Medulla oblongata (tissue), 1 donor: ENCODE measurements around the gene KIF19.

ENCODE experiments used
- DNase-seq: peaks from one replicate; pipeline ENCODE4 v3.0.0-alpha.2; 2015; ENCODE audit errors: extremely low spot score

The KIF19 gene

DNA sequence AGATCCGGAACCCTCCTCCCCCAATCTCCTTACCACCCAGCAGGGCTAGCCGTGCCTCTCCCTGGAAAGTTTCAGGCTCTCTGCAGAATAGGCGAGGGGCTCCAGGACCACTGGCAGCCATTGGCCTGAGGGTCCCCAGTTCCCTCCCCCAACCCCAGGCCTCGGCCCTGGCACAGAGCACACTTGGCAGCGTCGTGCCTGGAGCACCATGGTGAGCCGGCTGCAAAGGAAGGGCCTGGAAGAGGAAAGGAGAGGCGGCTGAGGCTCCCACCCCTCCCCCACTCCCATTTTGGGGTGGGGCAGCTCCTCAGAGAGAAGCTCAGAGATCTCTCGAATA is 36.0 kb downstream of the KIF19 start:
- peak; percentile 23 for DNase-seq

DNA sequence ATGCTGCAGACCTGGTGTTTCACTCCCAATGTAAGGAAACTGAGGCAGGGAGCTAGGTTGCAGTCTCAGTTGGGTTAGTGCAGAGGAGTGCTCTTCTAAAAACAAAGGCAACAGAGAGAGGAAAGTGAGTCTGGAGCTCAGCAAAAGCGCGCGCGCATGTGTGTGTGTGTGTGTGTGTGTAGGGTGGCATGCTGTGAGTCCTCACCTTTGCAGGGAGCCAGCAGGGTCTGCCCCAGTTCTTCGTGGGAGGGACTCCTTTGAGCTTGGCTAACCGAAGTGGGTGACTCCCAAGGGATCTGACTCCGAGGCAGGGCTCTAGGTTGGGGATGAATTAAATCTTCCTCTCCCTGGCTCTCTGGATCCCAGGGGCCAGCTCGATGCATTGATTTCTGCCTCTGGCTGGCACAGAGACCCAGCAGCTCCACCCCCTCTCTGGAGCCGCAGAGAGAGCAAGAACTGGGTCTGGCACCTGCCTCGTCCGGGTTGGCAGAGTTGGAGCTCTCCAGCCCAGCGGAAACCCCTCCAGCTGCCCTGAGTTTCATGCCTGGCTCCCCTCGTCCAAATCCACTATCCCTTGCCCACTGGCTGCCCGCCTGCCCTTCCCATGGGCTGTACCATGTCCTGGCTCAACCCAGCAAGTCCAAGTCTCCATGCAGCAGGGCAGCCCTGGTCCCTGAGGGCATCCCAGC is 36.9 kb downstream of the KIF19 start:
- DNase-seq, result peak; percentile 54

DNA sequence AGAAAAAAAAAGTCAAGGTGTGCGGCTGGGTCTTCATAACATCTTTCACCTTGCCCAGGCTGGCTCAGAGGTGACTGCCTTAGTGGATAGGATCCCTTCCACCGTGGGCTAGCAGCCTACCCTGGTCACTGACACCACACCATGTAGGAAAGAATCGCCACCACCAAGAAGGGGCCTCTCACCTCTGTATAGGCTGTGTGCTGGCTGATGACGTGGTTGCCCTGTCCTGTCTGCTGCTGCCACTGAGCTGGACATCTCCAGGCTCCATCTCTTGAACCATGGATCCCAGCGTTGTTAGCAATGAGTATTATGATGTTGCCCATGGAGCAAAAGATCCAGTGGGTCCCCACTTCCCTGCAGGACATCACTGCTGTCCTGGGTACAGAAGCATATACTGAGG is 41.2 kb downstream of the KIF19 start, which contains the start of gene GPR142:
TSS of gene GPR142 (plus strand) at position 301 of the 400 bp plus-strand sequence. CDS start 2,035 bp downstream, outside the sequence.
- DNase-seq, result no peak

DNA sequence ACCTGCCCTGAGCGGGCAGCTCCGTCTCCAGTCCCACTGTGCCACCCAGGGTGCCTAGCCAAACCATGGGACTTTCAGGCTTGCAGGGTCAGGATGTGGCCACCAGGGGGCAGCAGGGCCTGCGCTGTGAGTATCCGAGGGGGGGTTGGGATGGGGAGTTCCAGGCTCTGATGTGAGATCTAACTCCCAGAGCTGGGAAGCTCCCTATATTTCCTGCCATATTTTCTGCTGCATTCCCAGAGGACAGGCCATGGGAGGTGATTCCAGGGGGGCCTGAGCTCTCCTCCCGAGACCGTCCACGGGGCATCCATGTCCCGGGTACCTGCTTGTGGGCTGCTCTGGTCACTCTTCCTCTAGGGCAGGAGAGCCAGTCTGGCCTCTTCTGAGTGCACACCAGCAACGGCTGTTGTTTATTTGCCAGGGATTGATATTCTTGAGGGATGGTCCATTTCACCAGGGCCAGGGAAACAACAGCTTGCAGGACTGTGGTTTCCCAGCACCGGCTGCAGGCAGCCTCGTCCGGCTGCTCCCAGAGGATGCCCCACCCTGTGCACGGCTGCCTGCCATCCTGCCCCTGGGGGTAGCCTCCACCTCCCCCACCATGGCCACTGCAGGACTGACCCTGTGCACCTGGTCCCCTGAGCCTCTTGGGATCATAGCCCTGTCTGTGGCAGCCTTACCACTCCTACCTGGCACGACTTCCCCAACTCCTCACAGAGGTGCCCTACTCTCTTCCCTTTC is 42.5 kb downstream of the KIF19 start:
- peak; percentile 87 for DNase-seq

DNA sequence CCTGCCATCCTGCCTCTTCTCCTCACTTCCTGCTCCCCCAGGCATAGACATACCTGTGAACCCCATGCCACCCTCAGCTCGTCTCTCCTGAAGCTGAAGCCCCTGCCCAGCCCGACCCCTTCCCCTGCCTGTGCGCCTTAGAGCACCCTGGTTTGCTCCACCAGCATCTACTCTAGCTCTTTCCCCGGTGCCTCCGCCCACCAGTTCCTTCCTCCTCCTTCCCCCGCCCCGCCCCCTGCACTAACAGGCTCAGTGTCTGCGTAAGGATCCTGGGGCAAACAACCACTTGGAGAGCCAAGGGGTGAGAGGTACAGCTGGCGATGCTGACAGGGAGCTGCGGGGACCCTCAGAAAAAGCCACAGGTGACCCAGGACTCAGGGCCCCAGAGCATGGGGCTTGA is 43.2 kb downstream of the KIF19 start:
- DNase-seq, result no peak

DNA sequence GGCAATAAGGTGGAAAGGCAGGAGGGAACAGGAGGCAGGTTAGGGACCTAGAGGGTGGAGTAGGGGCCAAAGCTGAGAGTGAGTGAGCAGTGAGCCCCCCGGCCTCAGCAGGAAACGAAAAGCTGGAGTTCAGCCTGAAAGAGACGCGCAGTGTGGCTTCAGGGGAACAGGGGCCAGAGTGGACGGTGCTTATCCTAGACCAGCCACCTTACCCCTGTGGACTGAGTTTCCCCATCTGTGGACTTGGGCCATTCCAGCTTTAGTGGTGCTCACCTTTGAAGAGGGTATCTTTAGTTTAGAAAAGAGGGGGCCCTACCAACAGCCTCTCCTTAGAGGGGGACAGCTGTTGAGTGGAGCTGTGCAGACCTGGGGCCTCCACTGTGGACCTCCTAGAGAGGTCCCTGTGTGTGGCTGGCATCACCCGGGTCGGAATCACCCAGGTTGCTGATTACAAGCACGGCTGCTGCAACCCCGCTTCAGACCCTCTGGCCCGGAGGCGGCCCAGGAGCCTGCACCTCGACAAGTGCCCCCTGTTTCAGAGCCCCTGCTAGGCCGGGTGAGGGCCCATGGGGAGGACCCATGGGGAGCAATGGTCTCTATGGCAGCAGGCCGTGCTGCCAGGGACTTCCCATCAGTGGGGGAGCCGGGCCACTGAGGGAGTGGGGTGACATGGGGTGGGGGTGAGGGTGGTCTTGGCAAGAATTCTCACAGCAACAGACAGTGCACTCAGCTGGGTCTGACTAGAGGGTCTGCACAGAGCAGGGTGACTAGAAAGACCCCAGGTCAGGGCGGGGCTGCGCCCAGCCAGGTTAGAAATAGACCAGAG is 43.9 kb downstream of the KIF19 start:
- DNase-seq, result no peak

DNA sequence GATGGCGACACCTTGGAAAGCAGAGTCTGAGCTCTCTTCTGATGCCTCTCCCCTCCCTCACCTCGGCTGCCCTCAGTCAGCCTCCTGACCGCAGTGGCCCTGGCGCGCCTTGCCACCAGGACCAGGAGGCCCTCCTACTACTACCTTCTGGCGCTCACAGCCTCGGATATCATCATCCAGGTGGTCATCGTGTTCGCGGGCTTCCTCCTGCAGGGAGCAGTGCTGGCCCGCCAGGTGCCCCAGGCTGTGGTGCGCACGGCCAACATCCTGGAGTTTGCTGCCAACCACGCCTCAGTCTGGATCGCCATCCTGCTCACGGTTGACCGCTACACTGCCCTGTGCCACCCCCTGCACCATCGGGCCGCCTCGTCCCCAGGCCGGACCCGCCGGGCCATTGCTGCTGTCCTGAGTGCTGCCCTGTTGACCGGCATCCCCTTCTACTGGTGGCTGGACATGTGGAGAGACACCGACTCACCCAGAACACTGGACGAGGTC is 45.7 kb downstream of the KIF19 start:
- DNase-seq, result no peak

DNA sequence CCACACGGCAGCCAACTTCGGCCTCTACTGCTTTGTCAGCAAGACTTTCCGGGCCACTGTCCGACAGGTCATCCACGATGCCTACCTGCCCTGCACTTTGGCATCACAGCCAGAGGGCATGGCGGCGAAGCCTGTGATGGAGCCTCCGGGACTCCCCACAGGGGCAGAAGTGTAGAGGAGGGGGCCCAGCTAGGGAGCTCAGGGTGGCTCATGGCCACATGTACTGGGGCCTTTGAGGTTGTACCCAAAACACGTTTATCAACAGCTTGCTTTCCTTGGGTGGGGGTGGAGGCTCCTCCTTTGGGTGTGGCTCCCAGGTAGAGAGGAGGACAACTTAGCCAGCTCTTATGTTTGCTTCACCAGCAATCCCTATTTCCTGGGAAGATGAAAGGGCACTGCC is 46.4 kb downstream of the KIF19 start:
- DNase-seq, result no peak

DNA sequence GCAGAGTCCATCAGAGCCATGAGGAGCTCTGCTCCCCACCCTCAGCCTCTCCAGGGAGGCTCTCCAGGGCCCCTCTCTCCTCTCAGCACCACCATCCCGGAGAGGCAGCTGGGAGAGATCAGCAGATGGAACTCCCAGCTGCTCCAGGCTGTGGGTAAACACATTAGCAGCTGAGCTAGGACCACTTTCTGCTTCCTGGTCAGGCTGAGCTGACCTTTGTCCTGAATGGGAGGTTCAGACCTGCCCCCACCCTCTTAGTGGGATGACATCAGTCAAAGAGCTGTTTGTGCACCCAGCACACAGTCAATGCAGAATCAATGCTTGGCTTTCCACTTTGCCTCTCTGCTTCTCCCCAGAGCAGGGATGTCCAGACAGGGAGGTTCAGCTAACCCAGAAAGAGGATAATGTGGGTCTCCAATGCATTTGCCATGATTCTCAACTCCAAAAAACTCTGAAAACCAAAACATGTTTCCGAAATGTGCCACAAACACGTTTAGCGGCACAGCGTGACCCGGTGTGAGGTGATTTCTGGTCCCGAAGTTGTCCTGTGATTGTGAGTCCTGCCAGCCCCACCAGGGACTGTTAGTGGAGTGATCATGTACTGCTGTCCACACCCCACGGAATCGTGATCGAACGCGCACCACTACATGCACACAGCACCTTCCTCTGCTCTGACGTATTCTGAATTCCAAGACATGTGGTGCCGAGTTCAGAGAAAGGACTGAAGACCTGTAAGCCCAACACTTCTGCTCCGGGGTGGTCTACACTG is 48.0 kb downstream of the KIF19 start:
- DNase-seq, result peak; percentile 85

DNA sequence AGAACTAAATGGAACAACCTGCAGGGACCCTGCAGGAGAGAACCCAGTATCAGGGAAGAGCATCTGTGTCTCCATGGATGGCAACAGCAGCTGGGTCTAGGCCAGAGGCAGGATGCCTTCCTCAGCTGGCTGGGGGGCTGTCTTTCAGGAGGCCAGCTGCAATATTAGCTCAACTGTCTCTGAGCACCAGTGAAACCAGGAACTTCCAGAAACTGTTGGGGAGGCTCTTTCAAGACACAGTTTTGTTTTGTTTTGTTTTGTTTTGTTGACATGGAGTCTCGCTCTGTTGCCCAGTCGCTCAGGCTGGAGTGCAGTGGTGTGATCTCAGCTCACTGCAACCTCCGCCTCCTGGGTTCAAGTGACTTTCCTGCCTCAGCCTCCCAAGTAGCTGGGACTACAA is 48.8 kb downstream of the KIF19 start:
- no peak for DNase-seq

DNA sequence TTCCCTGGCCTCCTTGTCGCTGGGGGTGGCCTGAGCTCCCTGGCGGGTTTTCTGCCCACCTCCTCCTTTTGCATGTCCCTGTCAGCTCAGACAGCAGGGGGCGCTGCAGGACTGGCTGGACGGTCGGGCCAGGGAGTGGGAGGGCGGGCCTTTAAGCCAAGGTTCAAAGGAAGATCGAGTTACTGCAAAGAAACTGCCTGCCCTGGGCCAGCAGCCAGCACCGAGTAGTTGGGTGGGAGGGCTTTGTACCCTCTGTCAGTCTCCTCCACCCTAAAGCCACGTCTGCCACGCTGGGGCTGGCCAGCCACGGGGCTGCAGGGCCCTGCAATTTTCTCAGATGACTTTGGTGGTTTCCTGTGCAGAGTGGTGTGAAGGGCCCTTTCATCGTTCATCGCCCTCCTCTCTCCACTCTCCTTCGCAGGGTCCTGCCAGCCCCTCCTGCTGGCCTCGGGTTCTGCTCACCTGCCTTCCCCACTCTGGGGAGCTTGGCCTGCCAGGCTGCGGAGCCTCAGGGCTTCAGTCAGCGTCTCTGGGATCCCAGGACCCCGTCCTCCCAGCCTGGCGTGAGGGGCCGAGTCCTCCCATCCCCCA is 53.6 kb downstream of the KIF19 start:
- peak; percentile 91 for DNase-seq

DNA sequence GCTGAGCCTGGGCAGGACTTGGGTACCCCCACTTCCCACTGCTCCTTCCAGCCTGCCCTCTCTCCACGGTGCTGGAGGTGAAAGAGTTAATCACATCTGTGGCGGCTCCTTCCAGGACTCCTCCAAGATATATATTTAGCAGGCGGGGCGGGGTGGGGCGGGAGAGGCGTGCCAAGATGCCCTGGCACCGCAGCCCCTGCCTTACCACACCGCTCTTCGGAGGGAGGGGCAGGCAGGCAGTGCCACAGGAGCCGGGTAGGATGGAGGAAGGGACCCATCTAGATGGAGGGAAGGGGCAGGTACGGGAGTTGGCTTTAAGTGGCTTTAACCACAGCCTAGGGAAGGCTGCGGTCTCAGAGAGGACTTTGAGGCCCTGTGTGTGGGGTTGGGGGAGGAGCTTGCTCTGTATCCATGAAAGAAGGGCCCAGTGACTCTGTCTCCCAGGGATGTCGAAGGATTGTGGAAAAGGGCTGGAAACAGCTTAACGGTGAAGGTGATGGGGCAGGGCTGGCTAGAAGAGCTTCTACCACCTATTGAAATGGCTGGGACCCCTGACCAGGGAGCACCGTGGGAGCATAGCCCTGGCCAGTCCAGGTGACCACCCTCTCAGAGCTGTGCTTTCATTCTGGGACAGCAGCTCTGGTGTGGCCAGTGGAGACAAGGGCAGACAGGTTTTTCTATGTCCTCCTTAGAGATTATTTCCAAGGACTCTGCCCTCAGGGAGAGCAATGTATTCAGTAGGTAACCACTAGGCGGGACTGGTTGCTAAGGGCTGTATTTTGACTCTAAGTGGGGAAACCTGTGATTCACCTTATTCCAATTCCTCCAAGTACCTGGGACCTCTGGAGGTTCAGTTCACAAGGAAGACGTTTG is 54.3 kb downstream of the KIF19 start:
- no peak for DNase-seq

DNA sequence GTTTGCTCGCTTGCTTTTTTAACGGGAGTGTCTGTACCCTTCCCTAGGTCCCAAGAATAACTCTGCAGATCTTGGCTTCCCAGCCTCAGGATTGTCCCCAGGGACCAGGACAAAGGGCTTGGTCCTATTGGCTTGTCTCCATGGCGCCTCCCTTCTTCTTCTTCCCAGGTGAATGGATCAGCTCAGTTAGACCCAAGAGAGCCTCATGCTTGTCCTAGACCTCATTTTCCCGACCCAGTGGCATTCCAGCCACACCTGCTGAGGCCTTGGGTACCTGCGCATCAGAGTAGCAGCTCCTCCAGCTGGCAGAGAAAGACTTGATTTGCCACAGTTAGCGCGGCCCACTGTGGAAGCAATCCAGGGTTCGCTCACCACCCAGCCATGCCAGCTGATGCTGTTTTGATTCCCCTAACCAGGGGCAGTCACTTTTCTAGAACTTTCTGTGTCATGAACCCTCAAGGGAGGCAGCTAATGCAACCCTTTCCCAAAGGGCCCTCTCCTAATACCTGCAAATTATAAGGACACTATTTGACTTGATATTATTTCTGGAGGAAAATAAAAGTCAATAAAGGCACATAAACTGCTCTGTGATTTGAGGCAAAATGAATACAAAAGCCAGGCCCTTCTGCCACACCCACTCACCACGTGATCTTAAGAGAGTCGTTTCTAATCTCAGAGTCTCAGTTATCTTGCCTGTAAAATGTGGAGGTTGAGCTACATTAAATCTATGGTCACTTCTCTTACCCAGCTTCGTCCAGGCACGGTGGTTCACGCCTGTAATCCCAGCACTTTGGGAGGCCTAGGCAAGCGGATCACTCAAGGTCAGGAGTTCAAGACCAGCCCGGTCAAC is 55.2 kb downstream of the KIF19 start:
- no peak for DNase-seq

DNA sequence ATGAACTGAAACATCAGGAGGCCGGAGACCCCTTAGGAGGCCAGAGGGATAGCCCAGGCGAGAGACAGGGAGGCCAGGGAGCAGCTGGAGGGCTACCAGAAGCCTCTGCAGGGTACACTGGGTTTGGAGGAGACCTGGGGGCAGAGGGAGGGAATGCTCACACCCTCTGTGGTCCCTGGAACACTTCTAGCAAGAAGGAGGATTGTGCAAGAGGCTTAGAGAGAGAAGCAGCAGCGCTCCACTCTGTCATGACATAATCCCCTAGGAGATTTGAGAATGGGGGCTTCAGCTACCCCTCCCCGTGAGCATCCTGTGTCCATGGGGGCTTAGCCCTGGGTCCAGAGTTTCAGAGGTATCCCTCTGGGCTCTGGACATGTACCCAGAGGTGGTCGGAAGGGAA is 57.1 kb downstream of the KIF19 start:
- DNase-seq, result no peak

DNA sequence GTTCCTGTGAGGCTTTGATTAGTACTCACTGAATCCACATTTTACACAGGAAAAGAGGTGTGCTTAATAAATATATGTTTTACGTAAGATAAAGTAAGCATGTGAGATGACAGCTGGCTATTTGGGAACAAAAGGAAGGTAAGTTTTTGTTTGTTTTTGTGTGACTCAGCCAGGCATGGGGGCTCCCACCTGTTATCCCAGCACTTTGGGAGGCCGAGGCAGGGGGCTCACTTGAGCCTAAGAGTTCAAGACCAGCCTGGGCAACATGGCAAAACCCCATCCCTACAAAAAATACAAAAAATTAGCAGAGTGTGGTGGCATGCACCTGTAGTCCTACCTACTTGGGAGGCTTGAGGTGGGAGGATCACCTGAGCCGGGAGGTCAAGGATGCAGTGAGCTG is 59.2 kb downstream of the KIF19 start:
- no peak for DNase-seq

DNA sequence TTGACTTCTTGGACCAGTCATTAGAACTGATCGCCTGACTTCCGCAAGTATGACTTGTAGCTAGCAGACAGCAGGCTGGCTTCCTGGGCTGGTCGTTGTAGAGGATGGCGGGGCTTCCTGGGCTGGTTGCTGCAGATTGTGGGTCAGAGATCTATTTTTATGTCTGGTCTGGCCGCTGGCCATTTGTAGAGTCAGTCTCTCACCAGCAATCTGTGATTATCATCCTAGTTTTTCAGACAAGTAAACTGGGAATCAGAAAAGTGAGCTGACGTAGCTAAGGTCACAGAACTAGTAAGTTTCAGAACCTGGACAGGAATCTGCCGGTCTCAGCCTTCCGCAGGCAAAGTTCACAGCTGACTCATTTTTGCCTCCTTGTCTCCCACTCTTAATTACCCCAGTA is 60.4 kb downstream of the KIF19 start:
- DNase-seq, result no peak

DNA sequence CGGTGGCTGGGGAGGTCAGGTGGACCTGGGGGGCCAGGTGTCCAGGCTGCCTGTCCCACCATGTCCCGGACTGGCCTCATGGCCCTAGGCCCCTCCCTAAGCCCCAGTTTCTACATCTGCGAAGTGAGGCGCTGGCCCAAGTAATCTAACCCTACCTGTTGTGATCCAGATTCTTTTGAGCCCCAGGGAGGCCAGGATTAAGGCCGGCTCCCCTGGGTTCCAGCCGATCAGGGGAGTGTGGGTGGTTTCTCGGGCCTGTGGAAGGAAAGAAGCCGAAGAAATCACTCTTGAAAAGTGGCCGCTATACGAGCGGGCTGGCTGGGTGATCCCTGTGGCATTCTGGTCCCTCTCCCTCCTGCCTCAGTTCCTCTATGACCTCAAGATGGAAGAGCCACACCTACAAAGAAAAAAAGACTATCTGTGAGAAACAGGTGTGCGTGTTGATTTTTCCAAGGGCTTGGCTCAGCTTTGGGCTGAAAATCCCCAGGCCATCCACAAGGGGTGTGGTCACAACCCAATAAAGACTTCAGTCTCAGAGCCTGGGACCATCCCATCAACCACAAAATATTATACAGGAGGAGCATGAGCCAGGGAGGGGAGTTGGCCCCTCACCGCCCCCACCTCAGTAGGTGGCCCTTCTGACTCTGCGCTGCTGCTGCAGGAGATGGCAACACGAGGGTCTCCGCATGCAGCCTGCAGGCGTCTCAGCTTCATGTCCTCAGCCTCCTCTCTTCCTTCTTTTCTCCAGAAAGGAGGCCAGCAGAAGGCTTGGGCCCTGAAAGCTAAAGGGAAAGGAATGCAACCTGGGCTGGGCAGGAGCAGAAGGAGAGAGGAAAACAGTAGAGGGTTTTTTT is 61.6 kb downstream of the KIF19 start:
- no peak for DNase-seq

DNA sequence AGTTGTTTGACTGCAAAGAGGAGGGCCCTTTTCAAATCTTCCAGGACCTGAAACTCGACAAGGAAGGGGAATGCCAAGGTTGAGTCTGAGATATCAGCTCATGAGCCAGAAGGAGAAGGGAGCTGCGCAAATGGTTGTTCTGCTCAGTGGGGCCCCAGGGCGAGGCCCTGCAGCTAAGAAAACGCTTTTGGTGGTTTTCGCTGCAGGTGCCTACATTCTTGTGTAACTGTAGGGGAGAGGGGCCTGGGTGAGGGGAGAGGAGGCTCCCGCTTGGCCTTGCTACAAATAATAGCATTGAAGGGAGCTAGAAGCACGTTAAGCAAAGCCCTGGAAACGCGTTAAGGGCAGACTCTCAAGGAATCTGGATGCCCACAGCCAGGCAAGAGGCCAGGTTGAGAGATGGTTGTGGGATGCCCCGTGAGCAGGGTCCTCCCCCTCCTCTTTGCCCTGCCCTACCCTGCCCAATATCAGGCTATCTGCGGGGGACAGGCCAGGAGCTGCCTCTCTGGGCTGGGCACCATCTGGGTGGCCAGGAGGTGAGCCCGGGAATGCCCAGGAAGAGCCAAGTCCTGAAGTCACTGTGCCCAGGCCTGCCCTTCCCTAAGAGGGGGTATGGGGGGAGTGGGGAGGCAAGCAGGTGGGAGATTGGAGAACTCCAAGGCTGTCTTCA is 63.2 kb downstream of the KIF19 start:
- no peak for DNase-seq
